K562 (cell line): ENCODE results near the gene GNAL.

ENCODE experiments used
- CHD1 ChIP-seq: fragments of 200-600 bp; sonication (generic); IDR thresholded peaks from one replicate; pipeline ENCODE4 v1.6.1; 2012; ENCODE audit warnings: mild to moderate bottlenecking, moderate library complexity, low read length, inconsistent platforms
- CHD2 ChIP-seq: IDR thresholded peaks from 2 replicates; pipeline ENCODE4 v1.6.1; 2011; ENCODE audit warnings: low read depth, low read length
- CHD4 ChIP-seq: fragments of 200-600 bp; sonication (generic); IDR thresholded peaks from 3 replicates; pipeline ENCODE4 v1.6.1; 2012; ENCODE audit warnings: low read depth, mild to moderate bottlenecking, mixed read lengths, low read length, inconsistent platforms; ENCODE audit not compliant: insufficient read depth, insufficient replicate concordance, poor library complexity, severe bottlenecking
- CTCF ChIP-seq, 3 experiments: IDR thresholded peaks in 2 of 3; conservative IDR thresholded peaks in 1 of 3; 2 replicates each; pipeline ENCODE4 v1.5.1; 2011 to 2012; ENCODE audit warnings: low read length in 3 of 3, mild to moderate bottlenecking in 3 of 3, control low read depth in 2 of 3, improper control_type of control experiment in 1 of 3, inconsistent platforms in 1 of 3, low read depth in 1 of 3, mixed read lengths in 1 of 3, moderate library complexity in 1 of 3; ENCODE audit not compliant: insufficient read depth in 2 of 3
- ELF1 ChIP-seq: fragments of 200-800 bp; sonication (Bioruptor generic); IDR thresholded peaks from 2 replicates; pipeline ENCODE4 v1.6.1; 2016; ENCODE audit warnings: missing genetic modification characterization, missing compliant biosample characterization
- HMG20B ChIP-seq: fragments of 250-450 bp; sonication (Bioruptor Pico); IDR thresholded peaks from 2 replicates; pipeline ENCODE4 v1.5.0; 2021; ENCODE audit warnings: mild to moderate bottlenecking
- IRF1 ChIP-seq: sonication (generic); formaldehyde crosslinking; IDR thresholded peaks from 2 replicates; pipeline ENCODE4 v1.8.0; 2022; ENCODE audit warnings: missing genetic modification reagents, mild to moderate bottlenecking, borderline replicate concordance
- RCOR1 ChIP-seq, 2 experiments: IDR thresholded peaks; 2 replicates each; pipeline ENCODE4 v1.6.1; 2012; ENCODE audit warnings: low read depth in 2 of 2, low read length in 2 of 2, borderline replicate concordance in 1 of 2, improper control_type of control experiment in 1 of 2
- TFE3 ChIP-seq: fragments of 450-650 bp; formaldehyde crosslinking; IDR thresholded peaks from 2 replicates; pipeline ENCODE4 v1.4.0; 2020; ENCODE audit warnings: mild to moderate bottlenecking, mixed read lengths
- ZC3H4 ChIP-seq: sonication (generic); formaldehyde crosslinking; IDR thresholded peaks from 2 replicates; pipeline ENCODE4 v1.9.0; 2021; ENCODE audit warnings: missing genetic modification reagents, borderline replicate concordance

GRCh38 chr18:11719621-11720020 is 30.6 kb downstream of the GNAL start:
- no peak for TF ChIP-seq TFE3 (CRISPR knock-in tag)
- TF ChIP-seq RCOR1 (IDR thresholded peaks at IDR 0.05; ENCODE audit: borderline replicate concordance in 1 of 2, low read depth in 2 of 2, low read length in 2 of 2), result no peak
- TF ChIP-seq IRF1 (CRISPR knock-in tag), result no peak
- no peak for TF ChIP-seq ELF1 (tag)
- TF ChIP-seq HMG20B, result no peak
- TF ChIP-seq CTCF (IDR thresholded peaks at IDR 0.05 in 2 of 3, conservative IDR thresholded peaks at IDR 0.05 in 1 of 3; ENCODE audit: insufficient read depth in 2 of 3, low read depth in 1 of 3, low read length in 3 of 3), result no peak
- no peak for TF ChIP-seq CHD2
- no peak for TF ChIP-seq CHD1
- TF ChIP-seq CHD4, result no peak
- no peak for TF ChIP-seq ZC3H4 (CRISPR knock-in tag)
